ENCODE data around the gene SLC17A7.

The SLC17A7 gene

GRCh38 chr19:49430172-49430677 lies 11.1 kb downstream of the SLC17A7 start:
- Histone ChIP-seq H3K36me3 (ENCODE audit: control insufficient read depth, insufficient read depth, low read length) (no peaks in the 10 kb centered on the region), H3K27me3 (replicated peaks; ENCODE audit: control insufficient read depth, insufficient read depth, low read length) (peaks cover 3% of the 10 kb centered on the region), H3K4me3 (replicated peaks; ENCODE audit: low read depth, low read length) (no peak overlapping the region)
- TF ChIP-seq CTCF (IDR thresholded peaks at IDR 0.05; ENCODE audit: insufficient read depth, low read length, poor library complexity, severe bottlenecking), result no peak
- no peak for DNase-seq (ENCODE audit: extremely low read depth, insufficient read length)

GRCh38 chr19:49428547-49429451 lies 12.5 kb downstream of the SLC17A7 start:
- no peak overlapping the region for H3K4me3 ChIP-seq (replicated peaks; ENCODE audit: low read depth, low read length)
- H3K27me3 ChIP-seq (replicated peaks; ENCODE audit: control insufficient read depth, insufficient read depth, low read length), result peaks cover 4% of the 10 kb centered on the region
- no peak for DNase-seq (ENCODE audit: extremely low read depth, insufficient read length)
- no peak for TF ChIP-seq CTCF (IDR thresholded peaks at IDR 0.05; ENCODE audit: insufficient read depth, low read length, poor library complexity, severe bottlenecking)
- H3K36me3 ChIP-seq (ENCODE audit: control insufficient read depth, insufficient read depth, low read length), result no peaks in the 10 kb centered on the region

- no peak for TF ChIP-seq CTCF (IDR thresholded peaks at IDR 0.05; ENCODE audit: insufficient read depth, low read length, poor library complexity, severe bottlenecking)
- Histone ChIP-seq H3K36me3 (ENCODE audit: control insufficient read depth, insufficient read depth, low read length) (no peaks in the 10 kb centered on the region), H3K27me3 (replicated peaks; ENCODE audit: control insufficient read depth, insufficient read depth, low read length) (peaks cover 4% of the 10 kb centered on the region), H3K4me3 (replicated peaks; ENCODE audit: low read depth, low read length) (no peak overlapping the region)
- DNase-seq (ENCODE audit: extremely low read depth, insufficient read length), result no peak
Measured at GRCh38 chr19:49427855-49428546, 13.3 kb downstream of the SLC17A7 start.

GRCh38 chr19:49427339-49427738 lies 14.0 kb downstream of the SLC17A7 start:
- peaks cover 4% of the 10 kb centered on the region for H3K27me3 ChIP-seq (replicated peaks; ENCODE audit: control insufficient read depth, insufficient read depth, low read length)
- no peak for TF ChIP-seq CTCF (IDR thresholded peaks at IDR 0.05; ENCODE audit: insufficient read depth, low read length, poor library complexity, severe bottlenecking)
- H3K36me3 ChIP-seq (ENCODE audit: control insufficient read depth, insufficient read depth, low read length), result no peaks in the 10 kb centered on the region
- DNase-seq (ENCODE audit: extremely low read depth, insufficient read length), result no peak
- H3K4me3 ChIP-seq (replicated peaks; ENCODE audit: low read depth, low read length), result no peak overlapping the region

- DNase-seq (ENCODE audit: extremely low read depth, insufficient read length), result no peak
- H3K4me3 ChIP-seq (replicated peaks; ENCODE audit: low read depth, low read length), result no peak overlapping the region
- peaks cover 4% of the 10 kb centered on the region for H3K27me3 ChIP-seq (replicated peaks; ENCODE audit: control insufficient read depth, insufficient read depth, low read length)
- TF ChIP-seq CTCF (IDR thresholded peaks at IDR 0.05; ENCODE audit: insufficient read depth, low read length, poor library complexity, severe bottlenecking), result no peak
- no peaks in the 10 kb centered on the region for H3K36me3 ChIP-seq (ENCODE audit: control insufficient read depth, insufficient read depth, low read length)
Measured at GRCh38 chr19:49425922-49426592, 15.3 kb downstream of the SLC17A7 start.

All from GM06990 (cell line).